Endodermal cell (in vitro differentiated cells): ENCODE measurements around the gene APPBP2. TPM values are rescaled to one million over a fixed set of nuclear protein-coding genes. Genes with fewer than 3 reads are reported as not detected.
"Not testable (repeated sequence)": the region's sequence is repeated elsewhere in the genome, so short reads cannot be mapped to it uniquely, and the experiment has no call there.

ENCODE experiments used
- DNase-seq: peaks from one replicate; pipeline ENCODE4 v3.0.0-alpha.2; 2017
- H3K27ac ChIP-seq: 2 replicates; pipeline ENCODE4 v1.5.1; 2013; ENCODE audit warnings: mild to moderate bottlenecking, low read depth, low read length, moderate library complexity
- H3K27me3 ChIP-seq: 2 replicates; pipeline ENCODE4 v1.6.1; 2013; ENCODE audit warnings: mild to moderate bottlenecking, low read length, moderate library complexity; ENCODE audit not compliant: insufficient read depth, control insufficient read depth, poor library complexity, severe bottlenecking
- H3K36me3 ChIP-seq: 2 replicates; pipeline ENCODE4 v1.7.0; 2013; ENCODE audit warnings: mild to moderate bottlenecking, low read length, moderate library complexity; ENCODE audit not compliant: control insufficient read depth, insufficient read depth
- H3K4me1 ChIP-seq: one replicate; pipeline ENCODE4 v1.7.0; 2013; ENCODE audit warnings: low read length; ENCODE audit not compliant: control insufficient read depth, insufficient read depth
- H3K4me3 ChIP-seq: 2 replicates; pipeline ENCODE4 v1.5.1; 2013; ENCODE audit warnings: mild to moderate bottlenecking, low read length, moderate library complexity
- H3K9ac ChIP-seq: 2 replicates; pipeline ENCODE4 v1.6.1; 2013; ENCODE audit warnings: mild to moderate bottlenecking, low read length, moderate library complexity; ENCODE audit not compliant: poor library complexity, severe bottlenecking; ENCODE audit errors: extremely low read depth
- H3K9me3 ChIP-seq: 2 replicates; pipeline ENCODE4 v1.6.1; 2013; ENCODE audit warnings: mild to moderate bottlenecking, low read length, moderate library complexity; ENCODE audit not compliant: control insufficient read depth
- H3K27ac Mint-ChIP-seq: 2 replicates; pipeline ENCODE4 v1.8.0; 2020; ENCODE audit warnings: mixed read lengths
- H3K27me3 Mint-ChIP-seq: 2 replicates; pipeline ENCODE4 v1.8.0; 2021; ENCODE audit warnings: mild to moderate bottlenecking, mixed read lengths; ENCODE audit not compliant: insufficient read depth
- H3K36me3 Mint-ChIP-seq: 2 replicates; pipeline ENCODE4 v1.8.0; 2020; ENCODE audit warnings: low read depth, mixed read lengths
- H3K4me1 Mint-ChIP-seq: 2 replicates; pipeline ENCODE4 v1.8.0; 2020; ENCODE audit warnings: mixed read lengths
- H3K4me3 Mint-ChIP-seq: 2 replicates; pipeline ENCODE4 v1.8.0; 2020; ENCODE audit warnings: mild to moderate bottlenecking, moderate library complexity, mixed read lengths
- H3K9me3 Mint-ChIP-seq: 2 replicates; pipeline ENCODE4 v1.8.0; 2020; ENCODE audit warnings: mild to moderate bottlenecking, mixed read lengths
- WGBS, 2 experiments: methylation state at CpG; one replicate each; pipeline versions ENCODE4 v1.1.5 to v1.1.7; 2013; ENCODE audit warnings: missing lambda C conversion rate in 2 of 2, mixed read lengths in 1 of 2; ENCODE audit not compliant: insufficient coverage in 1 of 2, insufficient read length in 1 of 2; 5-methylcytosine and 5-hydroxymethylcytosine counted together
- total RNA-seq, 2 donors: library from RNA; stranded (reverse); fragmentation: NEBNext Ultra II Directional in 1 of 2; extraction: Animal tissue kit (Norgen Biotek cat#: 25700) in 1 of 2; gene quantifications; 2 replicates in 1 of 2; 3 replicates in 1 of 2; pipeline ENCODE4 v1.2.1, GENCODE V29; 2021
- TF ChIP-seq, protein P1 (sequence below): fragments of 200-600 bp; sonication (generic); conservative IDR thresholded peaks from 2 replicates; pipeline ENCODE4 v1.5.0; 2021; ENCODE audit warnings: antibody characterized with exemption, mild to moderate bottlenecking

The APPBP2 gene
- total RNA-seq, 2 donors from 2014 or later = 25.3 to 28.1 TPM

DNA sequence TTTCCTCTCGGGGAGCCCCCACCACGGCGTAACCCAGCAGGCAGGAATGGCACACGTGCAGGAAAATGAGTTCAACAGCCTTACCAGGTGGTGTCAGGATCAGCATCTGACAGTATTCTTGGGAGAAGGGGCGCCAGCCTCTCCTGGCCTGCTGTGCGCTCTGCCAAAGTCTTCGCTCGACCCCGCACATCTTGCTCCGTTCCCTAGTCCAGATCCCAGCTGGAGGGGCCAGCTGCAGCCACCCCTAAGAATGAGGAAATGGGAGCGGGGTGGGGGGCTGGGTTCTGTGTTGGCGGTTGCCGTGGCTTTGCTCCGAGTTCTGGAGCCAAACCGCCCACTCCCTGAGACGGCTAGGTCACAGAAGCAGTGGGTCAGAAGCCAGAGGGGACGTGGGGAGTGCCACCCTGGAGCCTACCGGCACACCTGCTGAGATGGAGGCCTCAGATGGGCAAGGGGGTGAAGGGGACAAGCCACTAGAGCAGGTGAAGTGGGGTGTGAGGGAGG, 103.8 kb downstream of the APPBP2 start, which contains the start of gene CHCT1:
Gene CHCT1, plus strand, starts transcription at position 328 of the 504 bp plus-strand sequence. Its CDS starts 104 bp downstream, at position 432.
- Mint-ChIP-seq H3K4me1 (peaks cover 5% of the 10 kb centered on the region), H3K27ac (no peak within 1 kb of the TSS), H3K9me3 (no peaks in the 10 kb centered on the region), H3K4me3 (peak within 1 kb of the TSS; percentile 57), H3K36me3 (no peaks in the 10 kb centered on the region), H3K27me3 (peaks cover 12% of the 10 kb centered on the region)
- Histone ChIP-seq H3K27ac (no peak within 1 kb of the TSS), H3K4me1 (no peaks in the 10 kb centered on the region), H3K36me3 (no peaks in the 10 kb centered on the region), H3K4me3 (peak within 1 kb of the TSS; percentile 81), H3K27me3 (peaks cover 5% of the 10 kb centered on the region), H3K9me3 (no peaks in the 10 kb centered on the region), H3K9ac (peak within 1 kb of the TSS; percentile 50)
- DNase-seq = no peak
- 79 to 80% methylated on average over 13 to 18 of the region's 18 CpGs for WGBS, 2 experiments
- TF ChIP-seq, protein P1, sequence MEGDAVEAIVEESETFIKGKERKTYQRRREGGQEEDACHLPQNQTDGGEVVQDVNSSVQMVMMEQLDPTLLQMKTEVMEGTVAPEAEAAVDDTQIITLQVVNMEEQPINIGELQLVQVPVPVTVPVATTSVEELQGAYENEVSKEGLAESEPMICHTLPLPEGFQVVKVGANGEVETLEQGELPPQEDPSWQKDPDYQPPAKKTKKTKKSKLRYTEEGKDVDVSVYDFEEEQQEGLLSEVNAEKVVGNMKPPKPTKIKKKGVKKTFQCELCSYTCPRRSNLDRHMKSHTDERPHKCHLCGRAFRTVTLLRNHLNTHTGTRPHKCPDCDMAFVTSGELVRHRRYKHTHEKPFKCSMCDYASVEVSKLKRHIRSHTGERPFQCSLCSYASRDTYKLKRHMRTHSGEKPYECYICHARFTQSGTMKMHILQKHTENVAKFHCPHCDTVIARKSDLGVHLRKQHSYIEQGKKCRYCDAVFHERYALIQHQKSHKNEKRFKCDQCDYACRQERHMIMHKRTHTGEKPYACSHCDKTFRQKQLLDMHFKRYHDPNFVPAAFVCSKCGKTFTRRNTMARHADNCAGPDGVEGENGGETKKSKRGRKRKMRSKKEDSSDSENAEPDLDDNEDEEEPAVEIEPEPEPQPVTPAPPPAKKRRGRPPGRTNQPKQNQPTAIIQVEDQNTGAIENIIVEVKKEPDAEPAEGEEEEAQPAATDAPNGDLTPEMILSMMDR = no peak

DNA sequence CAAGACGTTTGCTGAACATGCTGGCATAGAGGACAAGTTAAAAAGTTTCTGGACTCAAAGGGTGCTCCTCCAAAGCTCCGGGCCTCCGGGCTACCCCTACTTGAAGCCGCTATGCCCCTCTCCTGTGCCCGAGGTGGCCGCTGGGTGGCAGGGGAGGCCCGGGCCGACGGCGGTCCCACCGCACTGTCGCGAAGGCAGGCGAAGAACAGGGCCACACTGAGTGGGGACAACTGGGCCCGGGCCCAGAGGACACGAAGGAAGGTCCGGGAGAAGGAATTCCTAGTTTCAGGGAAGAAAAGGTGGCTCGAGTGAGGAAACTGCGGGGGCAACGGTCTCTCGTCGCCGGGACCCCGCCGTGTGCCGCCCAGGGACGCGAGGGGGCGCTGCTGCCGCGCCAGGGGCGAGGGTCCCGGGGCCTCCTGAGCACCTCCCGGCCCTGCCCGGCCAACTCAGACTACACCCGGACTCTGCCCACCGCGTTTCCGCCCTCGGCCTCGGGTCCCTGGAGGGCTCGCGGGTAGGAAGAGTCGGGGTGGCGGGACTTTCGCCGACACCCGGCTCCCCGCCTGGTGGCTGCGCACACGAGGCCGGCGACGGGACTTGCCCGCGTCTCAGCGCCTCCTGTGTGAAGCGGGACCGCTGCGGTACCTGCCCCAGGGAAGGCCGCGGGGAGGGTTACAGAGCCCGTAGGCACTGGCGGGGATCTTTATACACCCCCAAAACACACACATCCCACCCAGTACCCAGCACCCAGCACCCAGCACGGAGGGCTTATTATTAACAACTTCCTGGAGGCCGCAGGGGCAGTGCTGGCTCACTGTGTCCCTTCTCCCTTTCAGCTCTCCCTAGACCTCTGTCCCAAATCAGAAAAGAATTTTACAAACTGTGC, 104.5 kb downstream of the APPBP2 start:
- TF ChIP-seq, protein P1 = peak; percentile 100
- Histone ChIP-seq H3K9ac (peak overlapping the region; percentile 50), H3K36me3 (no peaks in the 10 kb centered on the region), H3K27me3 (peaks cover 5% of the 10 kb centered on the region), H3K27ac (no peak overlapping the region), H3K4me1 (no peaks in the 10 kb centered on the region), H3K9me3 (no peaks in the 10 kb centered on the region), H3K4me3 (peak overlapping the region; percentile 81)
- H3K4me1 Mint-ChIP-seq = peaks cover 5% of the 10 kb centered on the region
- peaks cover 12% of the 10 kb centered on the region for H3K27me3 Mint-ChIP-seq
- 11 to 22% methylated on average over 7 to 66 of the region's 66 CpGs for WGBS, 2 experiments
- H3K27ac Mint-ChIP-seq = no peak overlapping the region
- H3K9me3 Mint-ChIP-seq = no peaks in the 10 kb centered on the region
- peak overlapping the region; percentile 57 for H3K4me3 Mint-ChIP-seq
- DNase-seq = peak; percentile 95
- no peaks in the 10 kb centered on the region for H3K36me3 Mint-ChIP-seq

DNA sequence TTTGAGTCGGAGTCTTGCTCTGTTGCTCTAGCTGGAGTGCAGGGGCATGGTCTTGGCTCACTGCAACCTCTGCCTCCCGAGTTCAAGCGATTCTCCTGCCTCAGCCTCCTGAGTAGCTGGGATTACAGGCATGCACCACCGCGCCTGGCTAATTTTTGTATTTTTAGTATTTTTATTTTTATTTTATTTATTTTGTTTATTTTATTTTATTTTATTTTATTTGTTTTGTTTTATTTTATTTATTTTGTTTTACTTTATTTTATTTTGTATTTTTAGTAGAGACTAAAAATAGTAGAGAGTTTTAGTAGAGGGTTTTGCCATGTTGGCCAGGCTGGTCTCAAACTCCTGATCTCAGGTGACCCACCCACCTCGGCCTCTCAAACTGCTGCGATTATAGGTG, 106.2 kb downstream of the APPBP2 start:
- not testable (repeated sequence) for H3K27ac ChIP-seq, H3K4me1 Mint-ChIP-seq, H3K4me1 ChIP-seq, H3K4me3 ChIP-seq, H3K27ac Mint-ChIP-seq, H3K36me3 Mint-ChIP-seq, H3K27me3 ChIP-seq, H3K4me3 Mint-ChIP-seq, DNase-seq, H3K36me3 ChIP-seq, H3K9me3 ChIP-seq, H3K9ac ChIP-seq, H3K9me3 Mint-ChIP-seq
- H3K27me3 Mint-ChIP-seq = peaks cover 12% of the 10 kb centered on the region
- 93 to 95% methylated on average over 2 to 5 of the region's 7 CpGs for WGBS, 2 experiments

DNA sequence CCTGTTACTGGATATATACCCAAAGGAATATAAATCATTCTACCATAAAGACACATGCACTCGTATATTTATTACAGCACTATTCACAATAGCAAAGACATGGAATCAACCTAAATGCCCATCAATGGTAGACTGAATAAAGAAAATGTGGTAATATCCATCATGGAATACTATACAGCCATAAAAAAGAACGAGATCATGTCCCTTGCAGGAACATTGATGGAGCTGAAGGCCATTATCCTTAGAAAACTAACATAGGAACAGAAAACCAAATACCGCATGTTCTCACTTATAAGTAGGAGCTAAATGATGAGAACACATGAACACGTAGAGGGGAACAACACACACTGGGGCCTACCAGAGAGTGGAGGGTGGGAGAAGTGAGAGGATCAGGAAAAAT, 107.0 kb downstream of the APPBP2 start:
- H3K27me3 ChIP-seq, H3K9ac ChIP-seq, H3K9me3 ChIP-seq, H3K27ac Mint-ChIP-seq, H3K9me3 Mint-ChIP-seq, H3K4me3 Mint-ChIP-seq, DNase-seq, H3K36me3 Mint-ChIP-seq, H3K27ac ChIP-seq, H3K36me3 ChIP-seq, H3K4me3 ChIP-seq, H3K4me1 ChIP-seq, H3K4me1 Mint-ChIP-seq: not testable (repeated sequence)
- H3K27me3 Mint-ChIP-seq = peaks cover 12% of the 10 kb centered on the region
- 93 to 100% methylated on average over 3 to 4 of the region's 4 CpGs for WGBS, 2 experiments
